IPS-15b (cell line): ENCODE data around the gene CYTH3.
"Not testable (repeated sequence)": the region's sequence is repeated elsewhere in the genome, so short reads cannot be mapped to it uniquely, and the experiment has no call there.

ENCODE experiments used
- H3K27me3 ChIP-seq: one replicate; pipeline ENCODE4 v1.6.1; 2013; ENCODE audit warnings: low read length; ENCODE audit not compliant: control insufficient read depth, insufficient read depth
- H3K36me3 ChIP-seq: one replicate; pipeline ENCODE4 v1.6.1; 2013; ENCODE audit warnings: low read length; ENCODE audit not compliant: control insufficient read depth, insufficient read depth
- H3K4me1 ChIP-seq: one replicate; pipeline ENCODE4 v1.6.1; 2013; ENCODE audit warnings: mild to moderate bottlenecking, low read length; ENCODE audit not compliant: control insufficient read depth, insufficient read depth
- H3K4me3 ChIP-seq: one replicate; pipeline ENCODE4 v1.5.1; 2013; ENCODE audit warnings: low read depth, low read length
- H3K9ac ChIP-seq: one replicate; pipeline ENCODE4 v1.6.1; 2013; ENCODE audit warnings: low read depth, mild to moderate bottlenecking, low read length
- H3K9me3 ChIP-seq: one replicate; pipeline ENCODE4 v1.6.1; 2013; ENCODE audit warnings: mild to moderate bottlenecking, low read length; ENCODE audit not compliant: control insufficient read depth, insufficient read depth

Gene CYTH3

DNA sequence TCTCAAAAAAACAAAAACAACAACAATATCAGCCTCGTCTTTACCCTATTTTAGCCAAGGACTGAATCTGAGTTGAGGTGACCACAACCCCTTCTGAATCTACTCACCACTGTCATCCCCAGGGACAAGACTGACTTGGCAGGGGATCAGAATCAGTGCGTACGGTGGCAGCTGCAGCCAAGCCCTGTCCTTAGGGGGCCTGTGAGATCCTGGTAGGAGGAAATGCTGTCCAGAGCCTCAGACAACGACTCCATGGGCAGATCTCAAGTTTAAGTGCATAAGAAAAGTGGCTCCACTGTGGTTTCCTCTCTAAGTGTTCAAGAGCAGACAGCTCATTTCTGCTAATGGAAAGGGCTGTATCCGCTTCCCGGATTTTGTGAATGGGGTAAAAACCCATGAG, 22.4 kb upstream of the CYTH3 start:
- Histone ChIP-seq H3K4me1 (no peaks in the 10 kb centered on the region), H3K27me3 (no peaks in the 10 kb centered on the region), H3K9ac (no peak overlapping the region), H3K9me3 (no peaks in the 10 kb centered on the region), H3K4me3 (no peak overlapping the region), H3K36me3 (no peaks in the 10 kb centered on the region)

GRCh38 chr7:6293202-6293601, 20.8 kb upstream of the CYTH3 start:
- H3K4me1 ChIP-seq: no peaks in the 10 kb centered on the region
- H3K27me3 ChIP-seq: no peaks in the 10 kb centered on the region
- no peak overlapping the region for H3K9ac ChIP-seq
- H3K4me3 ChIP-seq: no peak overlapping the region
- no peaks in the 10 kb centered on the region for H3K36me3 ChIP-seq
- no peaks in the 10 kb centered on the region for H3K9me3 ChIP-seq

- not testable (repeated sequence) for H3K9me3 ChIP-seq, H3K4me3 ChIP-seq, H3K27me3 ChIP-seq, H3K4me1 ChIP-seq, H3K36me3 ChIP-seq, H3K9ac ChIP-seq
Observed at GRCh38 chr7:6291941-6292340, 19.5 kb upstream of the CYTH3 start.

DNA sequence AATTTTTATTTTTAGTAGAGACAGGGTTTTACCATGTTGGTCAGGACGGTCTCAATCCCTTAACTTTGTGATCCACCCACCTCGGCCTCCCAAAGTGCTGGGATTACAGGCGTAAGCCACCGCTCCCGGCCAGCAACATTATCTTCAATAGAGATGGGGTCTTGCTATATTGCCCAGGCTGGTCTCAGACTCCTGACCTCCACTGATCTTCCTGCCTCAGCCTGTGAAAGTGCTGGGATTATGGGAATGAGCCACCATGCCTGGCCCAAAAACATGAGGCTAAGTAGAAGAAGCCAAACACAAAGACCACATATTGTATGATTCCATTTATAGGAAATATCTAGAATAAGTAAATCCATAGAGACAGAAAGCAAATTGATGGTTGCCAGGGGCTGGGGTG, 19.1 kb upstream of the CYTH3 start:
- no peaks in the 10 kb centered on the region for H3K4me1 ChIP-seq
- H3K36me3 ChIP-seq: no peaks in the 10 kb centered on the region
- H3K4me3 ChIP-seq: no peak overlapping the region
- H3K9ac ChIP-seq: no peak overlapping the region
- H3K9me3 ChIP-seq: no peaks in the 10 kb centered on the region
- H3K27me3 ChIP-seq: no peaks in the 10 kb centered on the region

DNA sequence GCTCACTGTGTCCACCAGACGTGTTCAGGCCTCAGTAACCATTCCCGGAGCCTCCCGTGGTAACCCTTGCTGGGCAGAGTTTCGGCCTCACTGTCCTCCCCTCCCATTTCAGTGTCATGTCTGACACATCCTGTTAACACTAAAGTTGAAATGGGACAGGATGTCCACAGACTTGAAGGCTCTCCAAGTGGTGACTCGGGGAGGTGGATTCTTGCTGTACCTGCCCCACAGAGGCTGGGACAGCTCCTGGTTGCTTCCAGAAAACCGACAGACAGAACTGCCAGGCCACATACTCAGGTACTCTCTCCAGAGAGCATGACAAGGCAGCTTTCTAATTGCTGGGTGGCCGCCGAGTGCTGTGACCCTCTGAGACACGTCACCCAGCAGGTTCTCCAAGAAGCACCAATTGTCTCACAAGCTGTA, 17.9 kb upstream of the CYTH3 start:
- H3K9me3 ChIP-seq: no peaks in the 10 kb centered on the region
- no peaks in the 10 kb centered on the region for H3K36me3 ChIP-seq
- H3K9ac ChIP-seq: no peak overlapping the region
- H3K4me1 ChIP-seq: no peaks in the 10 kb centered on the region
- no peak overlapping the region for H3K4me3 ChIP-seq
- H3K27me3 ChIP-seq: no peaks in the 10 kb centered on the region

DNA sequence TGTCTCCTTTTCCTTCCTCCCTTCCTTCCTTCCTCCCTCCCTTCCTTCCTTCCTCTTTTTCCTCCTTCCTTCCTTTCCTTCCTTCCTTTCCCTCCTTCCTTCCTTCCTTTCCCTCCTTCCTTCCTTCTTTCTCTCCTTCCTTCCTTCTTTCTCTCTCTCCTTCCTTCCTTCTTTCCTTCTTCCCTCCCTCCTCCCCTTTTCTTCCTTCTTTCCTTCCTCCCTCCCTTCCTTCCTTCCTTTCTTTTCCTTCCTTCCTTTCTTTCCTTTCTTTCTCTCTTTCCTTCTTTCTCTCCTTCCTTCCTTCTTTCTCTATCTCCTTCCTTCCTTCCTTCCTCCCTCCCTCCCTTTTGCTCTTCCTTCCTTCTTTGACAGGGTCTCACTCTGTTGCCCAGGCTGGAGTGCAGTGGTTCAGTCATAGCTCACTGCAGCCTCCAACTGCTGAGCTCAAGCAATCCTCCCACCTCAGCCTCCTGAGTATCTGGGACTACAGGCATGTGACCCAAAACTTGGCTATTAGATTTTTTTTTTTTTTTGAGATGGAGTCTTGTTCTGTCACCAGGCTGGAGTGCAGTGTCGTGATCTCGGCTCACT, 15.9 kb upstream of the CYTH3 start:
- no peak overlapping the region for H3K4me3 ChIP-seq
- no peaks in the 10 kb centered on the region for H3K27me3 ChIP-seq
- H3K9me3 ChIP-seq: no peaks in the 10 kb centered on the region
- H3K9ac ChIP-seq: no peak overlapping the region
- H3K36me3 ChIP-seq: no peaks in the 10 kb centered on the region
- H3K4me1 ChIP-seq: no peaks in the 10 kb centered on the region

DNA sequence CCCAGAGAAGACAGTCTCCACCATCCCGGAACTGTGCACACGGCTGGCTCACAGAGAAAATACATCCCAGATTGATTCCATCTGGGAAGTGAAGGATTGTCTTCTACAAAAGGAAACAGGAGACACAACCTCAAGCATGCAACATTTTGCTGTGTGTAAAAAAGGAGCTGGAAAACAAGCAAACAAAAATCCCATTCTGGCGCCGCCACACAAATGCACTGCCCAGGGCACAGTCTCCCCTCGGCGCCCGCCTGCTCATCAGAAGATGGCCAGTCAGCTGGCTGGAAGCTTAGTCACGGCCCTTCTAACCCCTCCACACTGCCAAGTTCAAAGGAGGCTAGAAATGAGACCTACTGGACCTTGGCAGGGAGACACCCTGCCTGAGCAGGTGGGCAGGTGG, 14.1 kb upstream of the CYTH3 start:
- no peaks in the 10 kb centered on the region for H3K9me3 ChIP-seq
- no peak overlapping the region for H3K4me3 ChIP-seq
- no peaks in the 10 kb centered on the region for H3K4me1 ChIP-seq
- no peaks in the 10 kb centered on the region for H3K36me3 ChIP-seq
- H3K9ac ChIP-seq: no peak overlapping the region
- H3K27me3 ChIP-seq: no peaks in the 10 kb centered on the region

DNA sequence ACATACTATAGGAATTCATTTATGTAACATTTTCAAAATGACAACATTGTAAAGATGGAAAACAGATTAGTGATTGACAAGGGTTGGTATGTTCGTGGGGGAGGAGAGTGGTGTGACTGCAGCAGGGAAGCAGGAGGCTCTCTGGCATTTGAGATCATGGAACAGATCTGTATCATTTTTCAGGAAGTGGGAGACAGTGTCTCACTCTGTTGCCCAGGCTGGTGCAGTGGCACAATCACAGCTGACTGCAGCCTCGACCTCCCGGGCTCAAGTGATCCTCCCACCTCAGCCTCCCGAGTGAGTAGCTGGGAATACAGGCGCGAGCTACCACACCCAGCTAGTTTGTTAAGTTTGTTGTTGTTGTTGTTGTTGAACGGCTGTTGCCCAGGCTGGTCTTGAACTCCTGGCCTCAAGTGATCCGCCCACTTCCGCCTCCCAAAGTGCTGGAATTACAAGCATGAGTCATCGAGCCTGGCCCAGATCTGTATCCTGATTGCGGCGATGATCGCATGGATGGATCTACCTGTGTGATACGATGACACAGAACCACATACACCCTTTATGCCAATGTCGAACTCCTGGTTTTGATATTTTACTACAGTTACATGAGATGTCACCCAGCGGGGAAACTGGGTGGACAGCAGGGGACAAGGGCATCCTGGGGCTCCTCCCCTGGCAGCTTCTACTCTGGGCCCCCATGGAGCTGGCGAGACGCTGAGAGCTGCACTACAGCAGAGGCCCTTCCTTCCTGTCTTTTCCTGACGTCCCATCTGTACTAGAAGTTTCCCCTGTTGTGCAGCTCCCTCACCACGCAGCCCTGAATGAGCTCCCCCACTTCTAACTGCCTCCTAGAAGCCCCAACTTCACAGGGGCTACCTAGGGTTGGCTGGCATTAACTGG, 12.3 kb upstream of the CYTH3 start:
- H3K9ac ChIP-seq: no peak overlapping the region

GRCh38 chr7:6284055-6284400, 11.6 kb upstream of the CYTH3 start:
- Histone ChIP-seq H3K9me3 (no peaks in the 10 kb centered on the region), H3K36me3 (no peaks in the 10 kb centered on the region), H3K4me1 (no peaks in the 10 kb centered on the region), H3K9ac (no peak overlapping the region), H3K27me3 (no peaks in the 10 kb centered on the region), H3K4me3 (no peak overlapping the region)

More for the DNA sequence above, 12.3 kb upstream of the CYTH3 start:
- Histone ChIP-seq H3K36me3 (no peaks in the 10 kb centered on the region), H3K4me3 (no peak overlapping the region), H3K27me3 (no peaks in the 10 kb centered on the region), H3K4me1 (no peaks in the 10 kb centered on the region), H3K9me3 (no peaks in the 10 kb centered on the region)

GRCh38 chr7:6283391-6284054, 11.1 kb upstream of the CYTH3 start:
- not testable (repeated sequence) for H3K9me3 ChIP-seq, H3K27me3 ChIP-seq, H3K9ac ChIP-seq, H3K4me1 ChIP-seq, H3K36me3 ChIP-seq, H3K4me3 ChIP-seq

GRCh38 chr7:6279937-6280336, 7.5 kb upstream of the CYTH3 start:
- no peaks in the 10 kb centered on the region for H3K27me3 ChIP-seq

DNA sequence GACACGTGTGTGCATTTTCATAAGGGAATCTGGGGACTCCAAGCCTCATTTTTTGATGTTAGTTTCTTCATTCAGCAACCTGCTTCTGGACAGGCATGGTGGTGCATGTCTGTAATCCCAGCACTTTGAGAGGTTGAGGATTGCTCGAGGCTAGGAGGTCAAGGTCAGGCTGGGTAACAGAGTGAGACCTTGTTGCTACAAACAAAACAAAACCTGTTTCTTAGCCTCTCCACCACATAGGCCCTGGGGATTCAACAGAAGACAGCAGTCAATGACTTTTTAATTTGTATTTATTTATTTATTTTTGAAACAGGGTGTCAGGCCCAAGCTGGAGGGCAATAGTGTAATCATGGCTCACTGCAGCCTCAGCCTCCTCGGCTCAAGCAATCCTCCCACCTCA, 6.9 kb upstream of the CYTH3 start:
- H3K9ac ChIP-seq: no peak overlapping the region
- H3K4me1 ChIP-seq: no peaks in the 10 kb centered on the region
- H3K9me3 ChIP-seq: no peaks in the 10 kb centered on the region
- no peak overlapping the region for H3K4me3 ChIP-seq
- no peaks in the 10 kb centered on the region for H3K27me3 ChIP-seq
- no peaks in the 10 kb centered on the region for H3K36me3 ChIP-seq

More at GRCh38 chr7:6279937-6280336, 7.5 kb upstream of the CYTH3 start:
- no peaks in the 10 kb centered on the region for H3K4me1 ChIP-seq
- H3K4me3 ChIP-seq: no peak overlapping the region
- no peaks in the 10 kb centered on the region for H3K36me3 ChIP-seq
- H3K9me3 ChIP-seq: no peaks in the 10 kb centered on the region
- no peak overlapping the region for H3K9ac ChIP-seq
